B cell (primary cell): ENCODE data around the gene ACTR8. TPM values are rescaled to one million over a fixed set of nuclear protein-coding genes. Genes with fewer than 3 reads are reported as not detected.

Experiments used
- ATAC-seq: fragments of 200-7000 bp; cut with Tn5 transposase; one replicate; pipeline ENCODE4 v1.10.0; 2021; ENCODE audit warnings: low read depth, mild to moderate bottlenecking, moderate number of reproducible peaks, moderate library complexity
- CTCF ChIA-PET: fragments of 350-600 bp; sonication (Branson Sonifier 250); formaldehyde crosslinking; loops from one replicate; lab custom pipeline; 2021; ENCODE audit warnings: antibody characterized with exemption, inconsistent platforms; lab: Charles Lee
- POLR2A ChIA-PET: fragments of 350-600 bp; sonication (Branson Sonifier 250); formaldehyde crosslinking; loops from one replicate; lab custom pipeline; 2021; ENCODE audit warnings: antibody characterized with exemption; lab: Charles Lee
- DNase-seq: peaks from one replicate; pipeline ENCODE4 v3.0.0; 2013
- H2AFZ ChIP-seq: 2 replicates; pipeline ENCODE4 v1.6.1; 2012; ENCODE audit warnings: mild to moderate bottlenecking, low read depth, low read length; ENCODE audit not compliant: insufficient read depth, poor library complexity, severe bottlenecking
- H3K27ac ChIP-seq, 2 donors: 1 replicate in 1 of 2; 2 replicates in 1 of 2; pipeline ENCODE4 v1.5.1; 2012 to 2013; ENCODE audit warnings: low read length in 2 of 2, mild to moderate bottlenecking in 2 of 2, moderate library complexity in 1 of 2
- H3K27me3 ChIP-seq, 4 experiments: fragments of 200-600 bp in 1 of 4; sonication (generic) in 1 of 4; replicated peaks in 1 of 4; 1 replicate in 2 of 4; 2 replicates in 2 of 4; pipeline versions ENCODE4 v1.6.1 to v1.7.0; 2013 to 2016; ENCODE audit warnings: low read length in 3 of 4, mild to moderate bottlenecking in 2 of 4, mixed read lengths in 1 of 4, moderate library complexity in 1 of 4; ENCODE audit not compliant: insufficient read depth in 4 of 4, control insufficient read depth in 3 of 4; ENCODE audit errors: control extremely low read depth in 1 of 4
- H3K36me3 ChIP-seq, 2 experiments: replicated peaks in 1 of 2; 1 replicate in 1 of 2; 2 replicates in 1 of 2; pipeline versions ENCODE4 v1.6.1 to v1.7.1; 2013; ENCODE audit warnings: low read length in 1 of 2; ENCODE audit not compliant: insufficient read depth in 2 of 2, control insufficient read depth in 1 of 2; ENCODE audit errors: control extremely low read depth in 1 of 2, extremely low read depth in 1 of 2
- H3K4me1 ChIP-seq, 2 donors: fragments of 200-600 bp in 1 of 2; sonication (generic) in 1 of 2; 1 replicate in 1 of 2; 2 replicates in 1 of 2; pipeline versions ENCODE4 v1.5.1 to v1.6.1; 2013 to 2017; ENCODE audit warnings: low read length in 2 of 2; ENCODE audit not compliant: control insufficient read depth in 2 of 2, insufficient read depth in 2 of 2
- H3K4me2 ChIP-seq: replicated peaks from 2 replicates; pipeline ENCODE3; 2012; ENCODE audit warnings: mild to moderate bottlenecking, low read depth, low read length; ENCODE audit not compliant: poor library complexity, severe bottlenecking
- H3K4me3 ChIP-seq, 5 experiments: fragments of 200-600 bp in 1 of 5; sonication (generic) in 1 of 5; 1 replicate in 3 of 5; 2 replicates in 2 of 5; pipeline versions ENCODE4 v1.5.1 to v1.7.0; 2011 to 2016; ENCODE audit warnings: low read length in 4 of 5, mild to moderate bottlenecking in 4 of 5, low read depth in 2 of 5, control low read depth in 1 of 5, moderate library complexity in 1 of 5; ENCODE audit not compliant: insufficient read depth in 1 of 5; ENCODE audit errors: control extremely low read depth in 1 of 5, extremely low read depth in 1 of 5
- H3K79me2 ChIP-seq: fragments of 200-600 bp; sonication (generic); one replicate; pipeline ENCODE4 v1.6.0; 2016; ENCODE audit warnings: low read length; ENCODE audit not compliant: control insufficient read depth, insufficient read depth
- H3K9ac ChIP-seq: fragments of 200-600 bp; sonication (generic); 2 replicates; pipeline ENCODE4 v1.6.1; 2017; ENCODE audit warnings: mild to moderate bottlenecking, low read length, moderate library complexity
- H3K9me3 ChIP-seq, 3 donors: one replicate each; pipeline versions ENCODE4 v1.6.1 to v1.7.1; 2013; ENCODE audit warnings: low read length in 2 of 3; ENCODE audit not compliant: control insufficient read depth in 2 of 3, insufficient read depth in 1 of 3; ENCODE audit errors: control extremely low read depth in 1 of 3
- H4K20me1 ChIP-seq: 2 replicates; pipeline ENCODE4 v1.6.0; 2012; ENCODE audit warnings: mild to moderate bottlenecking, low read length; ENCODE audit not compliant: insufficient read depth, control insufficient read depth, poor library complexity, severe bottlenecking
- H3K27ac Mint-ChIP-seq: one replicate; pipeline ENCODE4 v1.8.0; 2021; ENCODE audit warnings: mixed read lengths
- H3K27me3 Mint-ChIP-seq: one replicate; pipeline ENCODE4 v1.8.0; 2021; ENCODE audit warnings: mixed read lengths
- H3K4me1 Mint-ChIP-seq: one replicate; pipeline ENCODE4 v1.8.0; 2021; ENCODE audit warnings: mixed read lengths
- H3K4me3 Mint-ChIP-seq: one replicate; pipeline ENCODE4 v1.8.0; 2021; ENCODE audit warnings: mixed read lengths
- H3K9me3 Mint-ChIP-seq: one replicate; pipeline ENCODE4 v1.8.0; 2022; ENCODE audit warnings: mixed read lengths; ENCODE audit not compliant: insufficient read depth
- EZH2 ChIP-seq: IDR thresholded peaks from 2 replicates; pipeline ENCODE4 v1.6.1; 2012; ENCODE audit warnings: borderline replicate concordance, low read depth, mild to moderate bottlenecking, moderate library complexity, low read length; ENCODE audit not compliant: insufficient read depth, poor library complexity, severe bottlenecking
- WGBS: methylation state at CpG from one replicate; pipeline ENCODE4 v1.1.5; 2013; ENCODE audit warnings: missing lambda C conversion rate; ENCODE audit not compliant: insufficient coverage; 5-methylcytosine and 5-hydroxymethylcytosine counted together
- intact Hi-C: fragments of 100-400 bp; cut with micrococcal nuclease; formaldehyde crosslinking; loops from one replicate; pipeline ENCODE4 v1.10.0; 2022
- polyA plus RNA-seq: library from polyadenylated mRNA; depleted of rRNA; stranded (reverse); fragments of >200 nt; gene quantifications from 2 replicates; pipeline ENCODE4 v1.2.3, GENCODE V29; 2012
- total RNA-seq, 2 donors: library from RNA; stranded (reverse); fragments of 120-200 nt in 1 of 2; gene quantifications; 1 replicate in 1 of 2; 2 replicates in 1 of 2; pipeline versions ENCODE4 v1.2.3 to v1.2.4, GENCODE V29; 2013 to 2022
- TF ChIP-seq, protein P1 (sequence below): fragments of 200-600 bp; IDR thresholded peaks from one replicate; pipeline ENCODE4 v1.8.0; 2022; ENCODE audit warnings: antibody characterized with exemption, mild to moderate bottlenecking

ACTR8 gene
- total and polyA plus RNA-seq, 2 donors (not counting 1 experiment from before 2014, with no cell fraction given): 10.8 to 42.0 TPM

DNA sequence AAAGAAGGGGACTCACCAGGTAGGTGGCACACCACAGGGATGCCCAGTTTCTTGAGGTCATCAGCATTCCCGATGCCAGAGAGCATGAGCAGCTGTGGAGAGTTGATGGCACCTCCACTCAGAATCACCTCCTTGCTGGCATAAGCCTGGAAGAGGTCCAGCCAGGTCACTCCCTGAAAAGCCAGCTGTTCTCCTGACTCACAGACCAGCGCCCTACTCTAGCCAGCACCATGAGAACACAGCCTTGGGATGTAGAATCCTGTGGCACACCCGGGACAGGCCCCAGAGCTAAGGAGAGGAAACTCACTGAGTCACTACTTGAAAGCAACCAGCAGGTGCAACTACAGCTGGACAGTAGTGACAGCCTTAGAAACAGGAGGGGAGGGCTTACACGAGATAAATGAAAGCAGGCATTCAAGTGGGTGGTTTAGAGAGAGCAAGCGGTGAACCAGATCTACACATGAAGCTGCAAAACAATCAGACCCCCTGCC is 60.3 kb downstream of the ACTR8 start:
- no peaks in the 10 kb centered on the region for H4K20me1 ChIP-seq
- WGBS: 100% methylated on average over 2 of the region's 5 CpGs
- intact Hi-C loops: no loop called here
- CTCF ChIA-PET: no interaction called here
- no peaks in the 10 kb centered on the region for H3K4me1 ChIP-seq
- no peak for TF ChIP-seq EZH2
- TF ChIP-seq, protein P1, sequence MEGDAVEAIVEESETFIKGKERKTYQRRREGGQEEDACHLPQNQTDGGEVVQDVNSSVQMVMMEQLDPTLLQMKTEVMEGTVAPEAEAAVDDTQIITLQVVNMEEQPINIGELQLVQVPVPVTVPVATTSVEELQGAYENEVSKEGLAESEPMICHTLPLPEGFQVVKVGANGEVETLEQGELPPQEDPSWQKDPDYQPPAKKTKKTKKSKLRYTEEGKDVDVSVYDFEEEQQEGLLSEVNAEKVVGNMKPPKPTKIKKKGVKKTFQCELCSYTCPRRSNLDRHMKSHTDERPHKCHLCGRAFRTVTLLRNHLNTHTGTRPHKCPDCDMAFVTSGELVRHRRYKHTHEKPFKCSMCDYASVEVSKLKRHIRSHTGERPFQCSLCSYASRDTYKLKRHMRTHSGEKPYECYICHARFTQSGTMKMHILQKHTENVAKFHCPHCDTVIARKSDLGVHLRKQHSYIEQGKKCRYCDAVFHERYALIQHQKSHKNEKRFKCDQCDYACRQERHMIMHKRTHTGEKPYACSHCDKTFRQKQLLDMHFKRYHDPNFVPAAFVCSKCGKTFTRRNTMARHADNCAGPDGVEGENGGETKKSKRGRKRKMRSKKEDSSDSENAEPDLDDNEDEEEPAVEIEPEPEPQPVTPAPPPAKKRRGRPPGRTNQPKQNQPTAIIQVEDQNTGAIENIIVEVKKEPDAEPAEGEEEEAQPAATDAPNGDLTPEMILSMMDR: no peak
- ATAC-seq (no peak), DNase-seq (no peak)
- POLR2A ChIA-PET: no interaction called here
- peaks cover 0 to 7% (median 1%) of the 10 kb centered on the region in 4 experiments for H3K27me3 ChIP-seq
- H3K27me3 Mint-ChIP-seq: no peaks in the 10 kb centered on the region
- H3K9me3 Mint-ChIP-seq: no peaks in the 10 kb centered on the region
- no peak overlapping the region for H3K27ac Mint-ChIP-seq
- H3K4me1 Mint-ChIP-seq: no peaks in the 10 kb centered on the region
- H3K36me3 ChIP-seq: no peaks in the 10 kb centered on the region
- H3K27ac ChIP-seq: no peak overlapping the region
- H2AFZ ChIP-seq: no peak overlapping the region
- H3K4me2 ChIP-seq: no peak overlapping the region
- no peaks in the 10 kb centered on the region for H3K79me2 ChIP-seq
- peaks cover 0 to 3% (median 0%) of the 10 kb centered on the region in 3 donors for H3K9me3 ChIP-seq
- no peak overlapping the region for H3K4me3 ChIP-seq
- H3K9ac ChIP-seq: no peak overlapping the region
- H3K4me3 Mint-ChIP-seq: no peak overlapping the region

DNA sequence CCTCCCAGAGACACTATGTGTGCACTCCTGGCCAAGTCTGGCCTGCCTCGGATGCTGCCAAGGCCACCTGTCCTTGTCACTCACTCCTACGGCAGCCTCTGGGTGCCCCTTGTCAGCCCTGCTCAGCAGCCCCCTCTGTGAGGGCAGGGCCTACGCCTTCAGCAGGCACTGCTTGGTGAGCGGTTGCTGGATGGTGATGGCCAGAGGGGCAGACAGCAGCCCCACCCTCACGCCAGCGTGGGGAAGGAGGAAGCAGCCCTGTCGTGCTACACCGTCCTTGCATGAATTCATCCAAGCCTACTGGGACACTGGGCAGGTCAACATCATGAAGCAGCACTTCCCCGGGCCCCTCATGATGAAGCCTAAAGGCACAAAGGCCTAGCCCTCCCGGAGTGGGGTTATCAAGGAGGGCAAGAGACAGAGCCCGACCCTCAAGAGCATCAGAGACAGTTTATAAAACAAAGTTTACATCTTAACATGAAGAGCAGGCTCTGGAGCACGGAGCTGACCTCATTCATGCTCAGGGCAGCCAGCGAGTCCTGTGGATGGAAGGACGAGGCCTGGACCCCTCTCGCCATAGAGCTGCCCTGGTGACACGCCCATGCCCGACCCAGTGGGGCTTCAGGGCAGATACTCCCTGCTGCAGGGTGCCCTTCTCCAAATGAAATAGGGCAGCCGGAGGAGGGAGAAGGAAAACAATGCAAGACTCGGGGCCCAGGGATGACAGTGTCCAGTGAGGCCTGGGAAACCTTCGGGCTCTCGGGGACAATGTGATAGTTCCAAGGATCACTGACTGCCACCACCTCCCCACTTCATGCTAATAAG is 61.0 kb downstream of the ACTR8 start:
- 79% methylated on average over 17 of the region's 21 CpGs for WGBS
- H3K9me3 Mint-ChIP-seq: no peaks in the 10 kb centered on the region
- Histone ChIP-seq H3K27me3 (peaks cover 0 to 7% (median 1%) of the 10 kb centered on the region in 4 experiments), H3K36me3 (no peaks in the 10 kb centered on the region), H3K79me2 (no peaks in the 10 kb centered on the region), H3K4me3 (no peak overlapping the region), H3K9ac (no peak overlapping the region), H3K27ac (no peak overlapping the region), H3K9me3 (peaks cover 0 to 3% (median 0%) of the 10 kb centered on the region in 3 donors), H3K4me1 (no peaks in the 10 kb centered on the region), H3K4me2 (no peak overlapping the region), H4K20me1 (no peaks in the 10 kb centered on the region), H2AFZ (no peak overlapping the region)
- no peak overlapping the region for H3K4me3 Mint-ChIP-seq
- no peaks in the 10 kb centered on the region for H3K27me3 Mint-ChIP-seq
- TF ChIP-seq, protein P1: no peak
- no peak for TF ChIP-seq EZH2
- no peaks in the 10 kb centered on the region for H3K4me1 Mint-ChIP-seq
- ChIA-PET POLR2A (no interaction called here), CTCF (no interaction called here)
- DNase-seq (no peak), ATAC-seq (no peak)
- H3K27ac Mint-ChIP-seq: no peak overlapping the region
- intact Hi-C loops: no loop called here
